8988T (cell line): Measurements from ENCODE around the gene CAMK4.
A peak's percentile ranks its signal among the peaks of the same experiment; 100 is the strongest.

ENCODE experiments used
- DNase-seq: peaks from one replicate; pipeline ENCODE4 v3.0.0; 2011

Gene CAMK4

GRCh38 chr5:111447099-111447498, 222.9 kb downstream of the CAMK4 start:
- DNase-seq: no peak

- no peak for DNase-seq
Observed at GRCh38 chr5:111447822-111448221, 223.6 kb downstream of the CAMK4 start.

GRCh38 chr5:111453295-111453694, 229.1 kb downstream of the CAMK4 start:
- DNase-seq: no peak

GRCh38 chr5:111453747-111454146, 229.6 kb downstream of the CAMK4 start:
- DNase-seq: no peak

- DNase-seq: no peak
Observed at GRCh38 chr5:111454198-111454622, 230.0 kb downstream of the CAMK4 start.

- no peak for DNase-seq
Observed at GRCh38 chr5:111454776-111455175, 230.6 kb downstream of the CAMK4 start.

GRCh38 chr5:111461255-111461671, 237.1 kb downstream of the CAMK4 start:
- no peak for DNase-seq

- no peak for DNase-seq
Observed at GRCh38 chr5:111461934-111462333, 237.8 kb downstream of the CAMK4 start.

- no peak for DNase-seq
Observed at GRCh38 chr5:111463311-111463710, 239.1 kb downstream of the CAMK4 start.

- DNase-seq: no peak
Observed at GRCh38 chr5:111469293-111469896, 245.2 kb downstream of the CAMK4 start.

GRCh38 chr5:111469903-111470302, 245.7 kb downstream of the CAMK4 start:
- no peak for DNase-seq

- DNase-seq: no peak
Observed at GRCh38 chr5:111472096-111472495, 247.9 kb downstream of the CAMK4 start.

- no peak for DNase-seq
Observed at GRCh38 chr5:111472579-111472978, 248.4 kb downstream of the CAMK4 start.

GRCh38 chr5:111478266-111478665, 254.1 kb downstream of the CAMK4 start:
- DNase-seq: peak; percentile 19

GRCh38 chr5:111478898-111479297, 254.7 kb downstream of the CAMK4 start:
- DNase-seq: no peak

GRCh38 chr5:111480346-111480745, 256.2 kb downstream of the CAMK4 start:
- no peak for DNase-seq

- no peak for DNase-seq
Observed at GRCh38 chr5:111486055-111486454, 261.9 kb downstream of the CAMK4 start.

- DNase-seq: no peak
Observed at GRCh38 chr5:111486926-111487325, 262.7 kb downstream of the CAMK4 start.

- DNase-seq: no peak
Observed at GRCh38 chr5:111488353-111488752, 264.2 kb downstream of the CAMK4 start.

GRCh38 chr5:111493031-111493430, 268.8 kb downstream of the CAMK4 start:
- no peak for DNase-seq

GRCh38 chr5:111494355-111494999, 270.3 kb downstream of the CAMK4 start:
- DNase-seq: no peak

- DNase-seq: no peak
Observed at GRCh38 chr5:111495159-111495558, 271.0 kb downstream of the CAMK4 start.

GRCh38 chr5:111498346-111498745, 274.2 kb downstream of the CAMK4 start:
- no peak for DNase-seq

GRCh38 chr5:111502956-111503355, 278.8 kb downstream of the CAMK4 start:
- no peak for DNase-seq

GRCh38 chr5:111505096-111505495, 280.9 kb downstream of the CAMK4 start:
- DNase-seq: no peak
